ENCODE data around the gene SCAF11. TPM values are rescaled to one million over a fixed set of nuclear protein-coding genes. Genes with fewer than 3 reads are reported as not detected.

The SCAF11 gene, protein sequence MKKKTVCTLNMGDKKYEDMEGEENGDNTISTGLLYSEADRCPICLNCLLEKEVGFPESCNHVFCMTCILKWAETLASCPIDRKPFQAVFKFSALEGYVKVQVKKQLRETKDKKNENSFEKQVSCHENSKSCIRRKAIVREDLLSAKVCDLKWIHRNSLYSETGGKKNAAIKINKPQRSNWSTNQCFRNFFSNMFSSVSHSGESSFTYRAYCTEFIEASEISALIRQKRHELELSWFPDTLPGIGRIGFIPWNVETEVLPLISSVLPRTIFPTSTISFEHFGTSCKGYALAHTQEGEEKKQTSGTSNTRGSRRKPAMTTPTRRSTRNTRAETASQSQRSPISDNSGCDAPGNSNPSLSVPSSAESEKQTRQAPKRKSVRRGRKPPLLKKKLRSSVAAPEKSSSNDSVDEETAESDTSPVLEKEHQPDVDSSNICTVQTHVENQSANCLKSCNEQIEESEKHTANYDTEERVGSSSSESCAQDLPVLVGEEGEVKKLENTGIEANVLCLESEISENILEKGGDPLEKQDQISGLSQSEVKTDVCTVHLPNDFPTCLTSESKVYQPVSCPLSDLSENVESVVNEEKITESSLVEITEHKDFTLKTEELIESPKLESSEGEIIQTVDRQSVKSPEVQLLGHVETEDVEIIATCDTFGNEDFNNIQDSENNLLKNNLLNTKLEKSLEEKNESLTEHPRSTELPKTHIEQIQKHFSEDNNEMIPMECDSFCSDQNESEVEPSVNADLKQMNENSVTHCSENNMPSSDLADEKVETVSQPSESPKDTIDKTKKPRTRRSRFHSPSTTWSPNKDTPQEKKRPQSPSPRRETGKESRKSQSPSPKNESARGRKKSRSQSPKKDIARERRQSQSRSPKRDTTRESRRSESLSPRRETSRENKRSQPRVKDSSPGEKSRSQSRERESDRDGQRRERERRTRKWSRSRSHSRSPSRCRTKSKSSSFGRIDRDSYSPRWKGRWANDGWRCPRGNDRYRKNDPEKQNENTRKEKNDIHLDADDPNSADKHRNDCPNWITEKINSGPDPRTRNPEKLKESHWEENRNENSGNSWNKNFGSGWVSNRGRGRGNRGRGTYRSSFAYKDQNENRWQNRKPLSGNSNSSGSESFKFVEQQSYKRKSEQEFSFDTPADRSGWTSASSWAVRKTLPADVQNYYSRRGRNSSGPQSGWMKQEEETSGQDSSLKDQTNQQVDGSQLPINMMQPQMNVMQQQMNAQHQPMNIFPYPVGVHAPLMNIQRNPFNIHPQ (N-terminal part only)
- 148 and 161 TPM in 2 replicates for total RNA-seq

DNA sequence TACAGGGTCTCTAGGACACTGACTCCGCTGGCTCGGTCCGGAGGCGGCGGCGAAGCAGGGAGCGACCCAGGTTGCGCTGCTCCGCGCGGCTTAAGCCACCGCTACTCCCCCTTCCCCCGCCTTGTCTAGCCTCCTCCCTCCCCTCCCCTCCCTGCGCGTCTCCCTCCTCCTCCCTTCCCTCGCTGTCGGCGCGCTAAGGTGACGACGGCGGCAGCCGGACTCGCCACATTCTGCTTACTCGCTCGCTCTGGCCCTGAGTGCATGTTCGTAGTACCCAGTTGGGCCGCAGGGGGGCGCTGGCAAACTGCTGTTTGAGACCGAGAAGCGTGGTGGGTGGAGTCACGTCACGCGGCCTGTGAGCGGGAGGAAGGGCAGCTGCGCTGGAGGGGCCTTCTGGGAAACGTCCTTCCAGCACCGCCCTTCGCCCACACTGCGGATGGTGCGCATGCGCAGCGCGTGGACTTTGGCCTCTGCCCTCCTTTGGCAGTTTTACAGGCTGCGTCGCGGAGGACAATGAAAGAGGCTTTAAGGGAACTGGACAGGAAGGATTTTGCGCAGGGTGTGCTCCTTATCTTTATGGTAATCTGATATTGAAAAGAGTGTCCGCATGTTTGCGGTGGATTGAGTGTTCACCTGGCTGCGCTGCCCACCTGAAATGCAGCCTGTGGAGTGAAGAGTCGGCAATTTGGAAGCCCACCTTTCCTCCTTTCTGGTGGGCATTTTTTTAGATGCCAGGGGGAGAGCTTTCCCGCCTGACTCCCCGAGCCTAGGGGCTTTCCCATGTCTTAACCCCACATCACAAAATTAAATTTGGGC lies at the start of gene SCAF11:
SCAF11 (minus strand) TSS at position 107 of the 816 bp plus-strand sequence. CDS start 26,407 bp downstream, outside the sequence.

Small RNA genes lying within 50 kb of the gene (small RNA-seq; reads per million reads assigned to genes)
- not detected for gene RN7SL246P

Data from articular chondrocyte of knee joint (primary cell).